Osteoblast (primary cell): ENCODE results near the gene PARD6B. TPM values are rescaled to one million over a fixed set of nuclear protein-coding genes. Genes with fewer than 3 reads are reported as not detected.

Experiments used
- DNase-seq: peaks from one replicate; pipeline ENCODE4 v3.0.0; 2011; ENCODE audit warnings: low spot score, mixed read lengths; ENCODE audit not compliant: insufficient read length; ENCODE audit errors: missing footprints
- H2AFZ ChIP-seq: 2 replicates; pipeline ENCODE4 v1.6.0; 2011; ENCODE audit warnings: mild to moderate bottlenecking, low read length
- H3K27ac ChIP-seq: 2 replicates; pipeline ENCODE4 v1.5.1; 2011; ENCODE audit warnings: mild to moderate bottlenecking, low read depth, low read length, moderate library complexity
- H3K27me3 ChIP-seq: 2 replicates; pipeline ENCODE4 v1.6.0; 2012; ENCODE audit warnings: mild to moderate bottlenecking, control low read depth, inconsistent platforms, low read length, moderate library complexity; ENCODE audit not compliant: insufficient read depth
- H3K36me3 ChIP-seq: 2 replicates; pipeline ENCODE4 v1.5.1; 2011; ENCODE audit warnings: mild to moderate bottlenecking, low read length, control low read depth, moderate library complexity; ENCODE audit not compliant: insufficient read depth
- H3K4me1 ChIP-seq: 2 replicates; pipeline ENCODE4 v1.5.1; 2011; ENCODE audit warnings: mild to moderate bottlenecking, low read length, control low read depth, moderate library complexity; ENCODE audit not compliant: insufficient read depth
- H3K4me2 ChIP-seq: 2 replicates; pipeline ENCODE4 v1.6.0; 2011; ENCODE audit warnings: mild to moderate bottlenecking, low read length; ENCODE audit not compliant: insufficient read depth
- H3K4me3 ChIP-seq: fragments of 200-600 bp; sonication (generic); 3 replicates; pipeline ENCODE4 v1.5.1; 2012; ENCODE audit warnings: mild to moderate bottlenecking, low read length, inconsistent platforms; ENCODE audit not compliant: insufficient read depth
- H3K79me2 ChIP-seq: 2 replicates; pipeline ENCODE4 v1.6.0; 2012; ENCODE audit warnings: mild to moderate bottlenecking, low read length, control low read depth, inconsistent platforms; ENCODE audit not compliant: insufficient read depth
- H3K9me3 ChIP-seq: 2 replicates; pipeline ENCODE4 v1.5.1; 2011; ENCODE audit warnings: low read depth, low read length, control low read depth
- H4K20me1 ChIP-seq: 2 replicates; pipeline ENCODE4 v1.6.0; 2012; ENCODE audit warnings: mild to moderate bottlenecking, low read length, control low read depth; ENCODE audit not compliant: insufficient read depth
- CTCF ChIP-seq: IDR thresholded peaks from 2 replicates; pipeline ENCODE4 v1.5.1; 2011; ENCODE audit warnings: mild to moderate bottlenecking, low read depth, low read length, moderate library complexity; ENCODE audit errors: extremely low read depth
- total RNA-seq: library from RNA; depleted of rRNA; stranded (reverse); fragments of >200 nt; gene quantifications from 2 replicates; pipeline ENCODE4 v1.2.3, GENCODE V29; 2012

PARD6B gene
- total RNA-seq, 1 donor = 0.72 TPM

GRCh38 chr20:50704971-50705370 is 26.4 kb upstream of the PARD6B start:
- TF ChIP-seq CTCF = no peak
- no peaks in the 10 kb centered on the region for H4K20me1 ChIP-seq
- DNase-seq = no peak
- no peak overlapping the region for H3K4me2 ChIP-seq
- H3K27ac ChIP-seq = no peak overlapping the region
- H3K36me3 ChIP-seq = no peaks in the 10 kb centered on the region
- no peaks in the 10 kb centered on the region for H3K79me2 ChIP-seq
- no peaks in the 10 kb centered on the region for H3K27me3 ChIP-seq
- H3K9me3 ChIP-seq = no peaks in the 10 kb centered on the region
- no peak overlapping the region for H2AFZ ChIP-seq
- no peak overlapping the region for H3K4me3 ChIP-seq
- H3K4me1 ChIP-seq = peaks cover 6% of the 10 kb centered on the region

DNA sequence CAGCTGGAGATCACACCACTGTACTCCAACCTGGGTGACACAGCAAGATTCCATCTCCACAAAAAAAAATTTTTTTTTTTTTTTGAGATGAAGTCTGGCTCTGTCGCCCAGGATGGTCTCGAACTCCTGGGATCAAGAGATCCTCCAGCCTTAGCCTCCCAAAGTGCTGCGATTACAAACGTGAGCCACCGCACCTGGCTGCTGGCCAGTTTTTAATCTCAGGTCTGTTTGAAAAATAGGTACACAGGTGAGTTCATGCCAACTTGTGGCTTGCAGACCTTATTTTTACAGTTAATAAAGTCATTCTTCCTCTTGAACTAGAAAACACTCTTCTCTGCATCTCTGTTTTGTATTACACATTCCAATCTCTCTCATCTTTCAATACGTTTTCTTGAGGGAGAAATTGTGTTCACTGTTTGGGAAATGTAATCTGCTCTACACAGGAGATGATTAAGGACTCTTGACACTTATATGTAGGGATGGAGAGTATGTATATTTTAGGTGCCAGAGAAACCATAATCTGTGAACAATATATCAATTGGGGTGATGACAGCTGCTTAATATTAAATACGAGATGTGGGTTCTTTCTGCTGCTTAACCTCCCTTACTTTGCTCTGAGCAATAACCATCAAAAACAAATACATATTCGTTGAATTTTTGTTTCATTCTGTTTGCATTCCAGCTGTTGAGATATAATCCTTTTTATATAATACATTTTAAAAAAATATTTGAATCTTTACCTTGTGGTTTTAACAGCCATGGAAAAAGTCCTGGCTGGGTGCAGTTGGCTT is 22.3 kb upstream of the PARD6B start:
- TF ChIP-seq CTCF = no peak

GRCh38 chr20:50709636-50709973 is 21.8 kb upstream of the PARD6B start:
- no peak for TF ChIP-seq CTCF
- H3K4me3 ChIP-seq = no peak overlapping the region
- no peaks in the 10 kb centered on the region for H3K36me3 ChIP-seq
- no peaks in the 10 kb centered on the region for H3K27me3 ChIP-seq
- H3K79me2 ChIP-seq = no peaks in the 10 kb centered on the region
- H3K27ac ChIP-seq = no peak overlapping the region
- DNase-seq = no peak
- H4K20me1 ChIP-seq = no peaks in the 10 kb centered on the region
- no peak overlapping the region for H3K4me2 ChIP-seq
- H3K4me1 ChIP-seq = peaks cover 12% of the 10 kb centered on the region
- H3K9me3 ChIP-seq = no peaks in the 10 kb centered on the region
- no peak overlapping the region for H2AFZ ChIP-seq

More for the DNA sequence above, 22.3 kb upstream of the PARD6B start:
- Histone ChIP-seq H2AFZ (no peak overlapping the region), H3K27me3 (no peaks in the 10 kb centered on the region), H4K20me1 (no peaks in the 10 kb centered on the region), H3K4me2 (no peak overlapping the region), H3K4me3 (no peak overlapping the region), H3K27ac (no peak overlapping the region), H3K36me3 (no peaks in the 10 kb centered on the region), H3K9me3 (no peaks in the 10 kb centered on the region), H3K79me2 (no peaks in the 10 kb centered on the region), H3K4me1 (peaks cover 12% of the 10 kb centered on the region)
- DNase-seq = no peak

GRCh38 chr20:50710492-50711063 is 20.8 kb upstream of the PARD6B start:
- peak overlapping the region; percentile 17 for H2AFZ ChIP-seq

More at GRCh38 chr20:50710492-50711063, 20.8 kb upstream of the PARD6B start:
- Histone ChIP-seq H3K4me3 (no peak overlapping the region), H4K20me1 (no peaks in the 10 kb centered on the region), H3K27me3 (no peaks in the 10 kb centered on the region), H3K4me1 (peaks cover 12% of the 10 kb centered on the region), H3K36me3 (no peaks in the 10 kb centered on the region), H3K9me3 (no peaks in the 10 kb centered on the region), H3K79me2 (no peaks in the 10 kb centered on the region), H3K4me2 (peak overlapping the region; percentile 9), H3K27ac (no peak overlapping the region)
- no peak for DNase-seq
- TF ChIP-seq CTCF = no peak
